Brain microvascular endothelial cell (primary cell): ENCODE results near the gene LYZL1.

Source experiments
- DNase-seq: peaks from one replicate; pipeline ENCODE4 v3.0.0-alpha.2; 2020
- H3K27ac ChIP-seq: fragments of 250-450 bp; sonication (Bioruptor Pico); 2 replicates; pipeline ENCODE4 v1.5.1; 2020; ENCODE audit warnings: mild to moderate bottlenecking, moderate library complexity
- H3K27me3 ChIP-seq: fragments of 250-450 bp; sonication (Bioruptor Pico); replicated peaks from 2 replicates; pipeline ENCODE4 v1.5.1; 2020; ENCODE audit warnings: mild to moderate bottlenecking
- H3K36me3 ChIP-seq: fragments of 250-450 bp; sonication (Bioruptor Pico); replicated peaks from 2 replicates; pipeline ENCODE4 v1.5.1; 2020; ENCODE audit warnings: mild to moderate bottlenecking
- H3K4me3 ChIP-seq: 2 replicates; pipeline ENCODE4 v1.5.1; 2011; ENCODE audit warnings: low read depth, mild to moderate bottlenecking, control low read depth, low read length, moderate library complexity
- in situ Hi-C: cut with HindIII; loops from 2 replicates; pipeline ENCODE4 v1.10.0; 2017; ENCODE audit warnings: low sequenced_read_pairs, low pct_ligation_motif_present
- TF ChIP-seq, protein P1 (sequence below): IDR thresholded peaks from 2 replicates; pipeline ENCODE4 v1.5.1; 2011; ENCODE audit warnings: low read depth, mild to moderate bottlenecking, moderate library complexity, low read length, control low read depth, inconsistent platforms; ENCODE audit errors: missing control alignments

The LYZL1 gene

DNA sequence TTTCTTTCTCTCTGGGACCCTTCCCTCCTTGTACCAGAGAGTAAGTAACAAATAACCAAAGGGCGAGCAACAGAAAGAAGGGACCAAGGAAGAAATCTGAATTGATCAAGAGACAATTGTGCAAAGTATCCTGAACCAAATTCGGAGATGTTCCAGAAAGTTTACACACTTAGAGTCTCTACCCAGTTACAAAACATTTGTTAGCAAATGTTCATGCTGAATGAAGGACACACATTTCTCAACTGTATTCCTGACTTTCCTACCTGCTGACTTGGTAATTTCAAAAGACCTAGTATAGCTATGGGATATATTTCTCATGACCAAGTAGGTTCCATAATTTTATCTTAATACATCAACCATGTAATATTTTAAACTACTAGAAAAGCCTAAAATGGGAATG, 37.4 kb downstream of the LYZL1 start:
- in situ Hi-C loops: no loop called here
- H3K27me3 ChIP-seq: no peaks in the 10 kb centered on the region
- TF ChIP-seq, protein P1, sequence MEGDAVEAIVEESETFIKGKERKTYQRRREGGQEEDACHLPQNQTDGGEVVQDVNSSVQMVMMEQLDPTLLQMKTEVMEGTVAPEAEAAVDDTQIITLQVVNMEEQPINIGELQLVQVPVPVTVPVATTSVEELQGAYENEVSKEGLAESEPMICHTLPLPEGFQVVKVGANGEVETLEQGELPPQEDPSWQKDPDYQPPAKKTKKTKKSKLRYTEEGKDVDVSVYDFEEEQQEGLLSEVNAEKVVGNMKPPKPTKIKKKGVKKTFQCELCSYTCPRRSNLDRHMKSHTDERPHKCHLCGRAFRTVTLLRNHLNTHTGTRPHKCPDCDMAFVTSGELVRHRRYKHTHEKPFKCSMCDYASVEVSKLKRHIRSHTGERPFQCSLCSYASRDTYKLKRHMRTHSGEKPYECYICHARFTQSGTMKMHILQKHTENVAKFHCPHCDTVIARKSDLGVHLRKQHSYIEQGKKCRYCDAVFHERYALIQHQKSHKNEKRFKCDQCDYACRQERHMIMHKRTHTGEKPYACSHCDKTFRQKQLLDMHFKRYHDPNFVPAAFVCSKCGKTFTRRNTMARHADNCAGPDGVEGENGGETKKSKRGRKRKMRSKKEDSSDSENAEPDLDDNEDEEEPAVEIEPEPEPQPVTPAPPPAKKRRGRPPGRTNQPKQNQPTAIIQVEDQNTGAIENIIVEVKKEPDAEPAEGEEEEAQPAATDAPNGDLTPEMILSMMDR: no peak
- no peak overlapping the region for H3K27ac ChIP-seq
- DNase-seq: no peak
- H3K4me3 ChIP-seq: no peak overlapping the region
- H3K36me3 ChIP-seq: no peaks in the 10 kb centered on the region

DNA sequence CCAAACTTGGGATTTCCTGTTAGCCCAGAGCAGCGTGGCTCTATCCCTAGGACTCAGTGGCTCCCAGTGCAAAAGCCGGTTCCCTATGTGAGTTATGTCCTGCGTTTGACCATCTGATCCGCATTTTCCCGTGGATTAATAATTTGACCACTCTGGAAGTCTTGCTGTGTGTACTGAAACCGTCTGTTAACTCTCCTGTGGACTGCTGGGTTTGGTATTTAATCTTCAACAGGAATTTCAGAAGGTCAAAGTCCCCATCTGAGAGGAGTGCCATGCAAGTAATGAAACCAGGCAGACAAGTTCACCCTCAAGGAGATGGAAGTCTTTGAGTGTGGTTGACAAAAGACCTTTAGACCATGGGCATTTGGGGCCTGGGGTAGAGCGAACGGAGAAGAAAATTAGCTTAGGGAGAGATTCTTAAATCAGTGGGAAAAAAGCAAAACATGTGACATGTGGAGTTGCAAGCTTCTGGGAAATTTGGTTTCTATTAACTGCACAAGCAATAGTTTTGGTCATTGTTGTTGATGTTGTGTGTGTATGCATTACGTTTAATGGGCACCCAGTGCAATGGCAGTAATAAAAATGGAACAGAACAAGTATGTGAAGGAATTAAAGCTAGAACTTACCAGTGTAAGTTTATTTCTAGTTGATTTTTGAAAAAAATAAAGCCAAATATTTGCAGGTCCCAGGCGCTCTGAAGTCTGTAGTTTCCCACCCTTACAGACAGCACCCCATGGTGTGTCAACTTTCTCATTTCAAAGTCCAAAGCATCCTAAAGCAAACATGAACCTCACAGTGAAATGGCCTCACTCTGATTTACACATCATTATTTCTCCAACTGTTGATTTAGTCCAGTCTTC, 38.2 kb downstream of the LYZL1 start:
- no peak for DNase-seq
- Histone ChIP-seq H3K4me3 (no peak overlapping the region), H3K27me3 (no peaks in the 10 kb centered on the region), H3K36me3 (no peaks in the 10 kb centered on the region), H3K27ac (no peak overlapping the region)
- TF ChIP-seq, protein P1: no peak
- in situ Hi-C loops: no loop called here

DNA sequence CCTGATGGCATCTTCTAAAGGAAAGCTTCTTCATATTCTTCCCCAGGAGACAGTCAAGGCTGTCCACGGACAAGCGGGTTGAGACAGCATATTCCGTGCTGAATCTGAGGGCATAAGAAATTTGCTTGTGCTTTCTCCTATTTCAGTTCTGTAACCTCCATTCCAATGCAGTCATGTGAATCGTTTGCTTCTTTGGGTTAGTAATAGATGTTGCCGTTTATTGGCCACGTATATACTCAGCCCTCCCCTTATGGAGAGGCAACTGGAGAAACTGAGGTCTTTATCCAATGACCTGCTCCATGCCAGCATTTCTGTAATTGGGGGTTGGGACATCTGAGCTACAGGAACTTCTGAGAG, 38.9 kb downstream of the LYZL1 start:
- TF ChIP-seq, protein P1: no peak
- H3K27me3 ChIP-seq: no peaks in the 10 kb centered on the region
- no peak for DNase-seq
- H3K27ac ChIP-seq: no peak overlapping the region
- H3K4me3 ChIP-seq: no peak overlapping the region
- in situ Hi-C loops: no loop called here
- H3K36me3 ChIP-seq: no peaks in the 10 kb centered on the region

GRCh38 chr10:29328983-29329382, 40.1 kb downstream of the LYZL1 start:
- peak; percentile 20 for DNase-seq
- TF ChIP-seq, protein P1: no peak
- in situ Hi-C loops: no loop called here

DNA sequence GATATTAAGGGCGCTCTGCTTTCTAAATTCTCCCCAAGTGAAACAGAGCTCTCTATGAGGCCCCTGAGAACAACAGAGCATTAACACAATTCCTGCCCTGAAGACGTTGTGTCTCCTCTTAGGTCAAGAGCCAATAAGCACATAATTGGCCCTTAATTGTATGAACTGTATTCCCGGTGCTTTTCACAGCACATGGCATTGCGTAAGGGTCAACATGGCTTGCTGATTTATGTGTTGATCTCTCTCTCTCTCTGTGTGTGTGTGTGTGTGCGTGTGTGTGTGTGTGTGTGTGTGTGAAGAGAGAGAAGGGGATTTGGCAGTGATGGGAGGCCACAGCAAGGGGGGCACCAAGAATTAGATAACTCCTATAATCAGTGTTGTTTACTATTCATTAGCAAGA, 40.5 kb downstream of the LYZL1 start:
- TF ChIP-seq, protein P1: no peak
- no peak overlapping the region for H3K4me3 ChIP-seq
- no peaks in the 10 kb centered on the region for H3K27me3 ChIP-seq
- H3K36me3 ChIP-seq: no peaks in the 10 kb centered on the region
- no peak overlapping the region for H3K27ac ChIP-seq
- DNase-seq: no peak
- in situ Hi-C loops: no loop called here

More at GRCh38 chr10:29328983-29329382, 40.1 kb downstream of the LYZL1 start:
- Histone ChIP-seq H3K36me3 (no peaks in the 10 kb centered on the region), H3K4me3 (no peak overlapping the region), H3K27me3 (no peaks in the 10 kb centered on the region), H3K27ac (no peak overlapping the region)
